GM23338 (cell line): ENCODE data around the gene C1QTNF8. TPM values are rescaled to one million over a fixed set of nuclear protein-coding genes. Genes with fewer than 3 reads are reported as not detected.

ENCODE experiments used
- ATAC-seq: fragments of 200-7000 bp; cut with Tn5 transposase; 3 replicates; pipeline ENCODE4 v1.9.1; 2020
- DNase-seq: peaks from one replicate; pipeline ENCODE4 v3.0.0-alpha.2; 2015; ENCODE audit warnings: low spot score
- H2AFZ ChIP-seq: fragments of 200-600 bp; sonication (generic); 2 replicates; pipeline ENCODE4 v1.8.0; 2016; ENCODE audit warnings: antibody characterized with exemption, mild to moderate bottlenecking, moderate library complexity
- H3F3A ChIP-seq: fragments of 200-600 bp; sonication (generic); replicated peaks from 2 replicates; pipeline ENCODE4 v1.8.0; 2017; ENCODE audit warnings: antibody characterized with exemption, mixed run types, low read depth
- H3K27ac ChIP-seq: fragments of 200-600 bp; sonication (generic); 2 replicates; pipeline ENCODE4 v1.6.1; 2016; ENCODE audit warnings: low read depth
- H3K27me3 ChIP-seq: fragments of 200-600 bp; sonication (generic); 2 replicates; pipeline ENCODE4 v1.8.0; 2016; ENCODE audit warnings: mild to moderate bottlenecking, mixed run types, moderate library complexity; ENCODE audit not compliant: insufficient read depth
- H3K36me3 ChIP-seq: fragments of 200-600 bp; sonication (generic); 2 replicates; pipeline ENCODE4 v1.8.0; 2016; ENCODE audit warnings: mild to moderate bottlenecking; ENCODE audit not compliant: insufficient read depth
- H3K4me1 ChIP-seq: fragments of 200-600 bp; sonication (generic); 2 replicates; pipeline ENCODE4 v1.8.0; 2016; ENCODE audit warnings: mild to moderate bottlenecking, moderate library complexity; ENCODE audit not compliant: insufficient read depth
- H3K4me2 ChIP-seq: fragments of 200-600 bp; sonication (generic); 2 replicates; pipeline ENCODE4 v1.7.1; 2017; ENCODE audit warnings: mixed run types
- H3K4me3 ChIP-seq: fragments of 200-600 bp; sonication (generic); 2 replicates; pipeline ENCODE4 v1.6.1; 2016; ENCODE audit warnings: mixed run types
- H3K79me2 ChIP-seq: fragments of 200-600 bp; sonication (generic); replicated peaks from 2 replicates; pipeline ENCODE4 v1.8.0; 2017; ENCODE audit warnings: mild to moderate bottlenecking; ENCODE audit not compliant: insufficient read depth
- H3K9me2 ChIP-seq: fragments of 200-600 bp; sonication (generic); 2 replicates; pipeline ENCODE4 v1.8.0; 2017; ENCODE audit not compliant: insufficient read depth
- H4K20me1 ChIP-seq: fragments of 200-600 bp; sonication (generic); replicated peaks from 2 replicates; pipeline ENCODE4 v1.8.0; 2017; ENCODE audit warnings: mild to moderate bottlenecking; ENCODE audit not compliant: insufficient read depth
- H3K27ac Mint-ChIP-seq: 2 replicates; pipeline ENCODE4 v1.8.0; 2020; ENCODE audit warnings: inconsistent platforms, mild to moderate bottlenecking, moderate library complexity, mixed read lengths
- H3K27me3 Mint-ChIP-seq: 3 replicates; pipeline ENCODE4 v1.8.0; 2022; ENCODE audit warnings: low read depth, mild to moderate bottlenecking, moderate library complexity, mixed read lengths, inconsistent platforms; ENCODE audit not compliant: insufficient read depth, poor library complexity
- H3K36me3 Mint-ChIP-seq: 3 replicates; pipeline ENCODE4 v1.8.0; 2021; ENCODE audit warnings: low read depth, mild to moderate bottlenecking, inconsistent platforms, moderate library complexity, mixed read lengths
- H3K4me1 Mint-ChIP-seq: 3 replicates; pipeline ENCODE4 v1.8.0; 2020; ENCODE audit warnings: mild to moderate bottlenecking, inconsistent platforms, mixed read lengths
- H3K4me3 Mint-ChIP-seq: 3 replicates; pipeline ENCODE4 v1.8.0; 2021; ENCODE audit warnings: moderate library complexity, mild to moderate bottlenecking, inconsistent platforms, mixed read lengths
- H3K9me3 Mint-ChIP-seq: 3 replicates; pipeline ENCODE4 v1.8.0; 2020; ENCODE audit warnings: moderate library complexity, mild to moderate bottlenecking, inconsistent platforms, mixed read lengths
- CREB1 ChIP-seq: fragments of 250-450 bp; sonication (Bioruptor Pico); IDR thresholded peaks from 2 replicates; pipeline ENCODE4 v1.5.0; 2020; ENCODE audit warnings: low read depth, mild to moderate bottlenecking, moderate library complexity
- EZH2 ChIP-seq: fragments of 200-600 bp; sonication (generic); IDR thresholded peaks from one replicate; pipeline ENCODE4 v1.8.0; 2017; ENCODE audit warnings: antibody characterized with exemption, mild to moderate bottlenecking, low read depth; ENCODE audit not compliant: unreplicated experiment
- EZH2phosphoT487 ChIP-seq: fragments of 200-600 bp; sonication (generic); IDR thresholded peaks from one replicate; pipeline ENCODE4 v1.8.1; 2018; ENCODE audit warnings: antibody characterized with exemption; ENCODE audit not compliant: unreplicated experiment
- JUNB ChIP-seq: IDR thresholded peaks from one replicate; pipeline ENCODE4 v1.6.1; 2016; ENCODE audit warnings: antibody characterized with exemption; ENCODE audit not compliant: unreplicated experiment
- POLR2AphosphoS5 ChIP-seq: IDR thresholded peaks from 2 replicates; pipeline ENCODE4 v1.6.1; 2016; ENCODE audit warnings: antibody characterized with exemption, low read depth
- STAT1 ChIP-seq: IDR thresholded peaks from one replicate; pipeline ENCODE4 v1.6.1; 2016; ENCODE audit warnings: antibody characterized with exemption; ENCODE audit not compliant: unreplicated experiment
- ZNF114 ChIP-seq: fragments of 250-450 bp; sonication (Bioruptor Pico); IDR thresholded peaks from 2 replicates; pipeline ENCODE4 v1.5.0; 2020; ENCODE audit warnings: mild to moderate bottlenecking, moderate library complexity
- ZNF331 ChIP-seq: fragments of 250-450 bp; sonication (Bioruptor Pico); IDR thresholded peaks from 2 replicates; pipeline ENCODE4 v1.5.0; 2020; ENCODE audit warnings: low read depth, mild to moderate bottlenecking, moderate library complexity
- polyA plus RNA-seq: library from polyadenylated mRNA; unstranded; fragments of >200 nt; fragmentation: Nextera tagmentation; extraction: Ambion mirVana; gene quantifications from 2 replicates; pipeline ENCODE4 v1.2.1, GENCODE V29; 2016
- total RNA-seq: library from RNA; depleted of rRNA; stranded (reverse); fragments of >200 nt; shearing (Covaris generic); gene quantifications from 2 replicates; pipeline ENCODE4 v1.2.3, GENCODE V29; 2014
- TF ChIP-seq, protein P1 (sequence below): IDR thresholded peaks from 2 replicates; pipeline ENCODE4 v1.6.1; 2016; ENCODE audit warnings: antibody characterized with exemption
- TF ChIP-seq, protein P2 (sequence below): IDR thresholded peaks from one replicate; pipeline ENCODE4 v1.6.1; 2018; ENCODE audit warnings: antibody characterized with exemption; ENCODE audit not compliant: unreplicated experiment
- TF ChIP-seq, protein P3 (sequence below), 2 experiments: fragments of 200-600 bp in 1 of 2; sonication (generic) in 1 of 2; conservative IDR thresholded peaks; 2 replicates each; pipeline versions ENCODE4 v1.5.1 to v1.6.1; 2016 to 2017; ENCODE audit warnings: antibody characterized with exemption in 2 of 2, low read depth in 2 of 2, mild to moderate bottlenecking in 2 of 2, moderate library complexity in 1 of 2
- TF ChIP-seq, protein P4 (sequence below): fragments of 250-450 bp; sonication (Bioruptor Pico); IDR thresholded peaks from 2 replicates; pipeline ENCODE4 v1.5.0; 2020; ENCODE audit warnings: mild to moderate bottlenecking, moderate library complexity

C1QTNF8 gene
- total and polyA plus RNA-seq, 2 experiments from 2014 or later, result not detected

DNA sequence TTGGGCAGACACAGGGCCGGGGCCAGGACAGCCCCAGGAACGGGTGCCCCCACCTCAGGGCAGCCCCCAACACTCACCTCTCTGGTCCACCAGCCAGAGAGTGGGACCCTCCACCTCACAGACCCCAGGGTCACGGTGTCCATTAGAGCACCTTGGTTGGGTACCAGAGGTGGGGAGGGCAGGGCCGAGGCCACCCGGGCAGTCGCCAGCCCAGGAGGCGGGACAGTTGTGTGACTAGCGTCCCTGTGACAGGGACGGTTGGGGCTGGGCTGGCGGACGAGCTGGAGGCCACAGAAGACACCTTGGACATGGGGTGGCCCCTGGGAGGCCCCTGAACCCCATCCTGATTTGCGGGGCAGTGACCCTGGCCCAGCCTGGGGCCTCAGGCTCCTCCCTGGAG, 11.7 kb upstream of the C1QTNF8 start (continued):
- TF ChIP-seq EZH2 (no peak), POLR2AphosphoS5 (no peak), STAT1 (no peak)
- TF ChIP-seq, protein P1, sequence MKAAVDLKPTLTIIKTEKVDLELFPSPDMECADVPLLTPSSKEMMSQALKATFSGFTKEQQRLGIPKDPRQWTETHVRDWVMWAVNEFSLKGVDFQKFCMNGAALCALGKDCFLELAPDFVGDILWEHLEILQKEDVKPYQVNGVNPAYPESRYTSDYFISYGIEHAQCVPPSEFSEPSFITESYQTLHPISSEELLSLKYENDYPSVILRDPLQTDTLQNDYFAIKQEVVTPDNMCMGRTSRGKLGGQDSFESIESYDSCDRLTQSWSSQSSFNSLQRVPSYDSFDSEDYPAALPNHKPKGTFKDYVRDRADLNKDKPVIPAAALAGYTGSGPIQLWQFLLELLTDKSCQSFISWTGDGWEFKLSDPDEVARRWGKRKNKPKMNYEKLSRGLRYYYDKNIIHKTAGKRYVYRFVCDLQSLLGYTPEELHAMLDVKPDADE, result no peak

DNA sequence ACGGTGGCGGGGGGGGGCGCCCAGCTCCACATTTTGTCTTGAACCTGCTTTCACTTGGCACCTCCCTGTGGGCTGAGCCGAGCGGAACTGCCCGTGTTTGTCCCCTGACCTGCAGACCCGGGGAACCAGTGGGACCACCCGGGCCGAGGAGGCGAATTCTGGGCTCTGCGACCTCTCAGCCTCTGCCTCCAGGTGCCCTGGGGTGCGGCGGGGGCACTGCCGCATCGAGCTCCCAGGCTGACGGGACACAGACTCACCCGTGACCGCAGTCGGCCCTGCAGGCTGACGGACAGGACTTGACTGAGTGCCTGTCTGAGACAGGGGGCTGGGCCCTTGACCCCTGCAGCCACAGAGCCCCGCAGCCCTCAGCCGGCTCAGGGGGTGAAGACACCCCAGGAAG, 11.1 kb upstream of the C1QTNF8 start:
- Mint-ChIP-seq H3K4me3 (no peak overlapping the region), H3K27me3 (peaks cover 8% of the 10 kb centered on the region), H3K36me3 (no peaks in the 10 kb centered on the region), H3K9me3 (no peaks in the 10 kb centered on the region), H3K27ac (no peak overlapping the region), H3K4me1 (no peaks in the 10 kb centered on the region)
- no peaks in the 10 kb centered on the region for H3K9me2 ChIP-seq
- no peak for DNase-seq
- no peaks in the 10 kb centered on the region for H4K20me1 ChIP-seq
- no peaks in the 10 kb centered on the region for H3K36me3 ChIP-seq
- no peak for ATAC-seq
- no peak overlapping the region for H3K4me3 ChIP-seq
- no peaks in the 10 kb centered on the region for H3K4me1 ChIP-seq
- no peaks in the 10 kb centered on the region for H3F3A ChIP-seq
- no peak overlapping the region for H3K27ac ChIP-seq
- no peaks in the 10 kb centered on the region for H3K79me2 ChIP-seq
- H2AFZ ChIP-seq, result no peak overlapping the region
- H3K4me2 ChIP-seq, result no peak overlapping the region
- H3K27me3 ChIP-seq, result no peaks in the 10 kb centered on the region
- TF ChIP-seq, protein P2, sequence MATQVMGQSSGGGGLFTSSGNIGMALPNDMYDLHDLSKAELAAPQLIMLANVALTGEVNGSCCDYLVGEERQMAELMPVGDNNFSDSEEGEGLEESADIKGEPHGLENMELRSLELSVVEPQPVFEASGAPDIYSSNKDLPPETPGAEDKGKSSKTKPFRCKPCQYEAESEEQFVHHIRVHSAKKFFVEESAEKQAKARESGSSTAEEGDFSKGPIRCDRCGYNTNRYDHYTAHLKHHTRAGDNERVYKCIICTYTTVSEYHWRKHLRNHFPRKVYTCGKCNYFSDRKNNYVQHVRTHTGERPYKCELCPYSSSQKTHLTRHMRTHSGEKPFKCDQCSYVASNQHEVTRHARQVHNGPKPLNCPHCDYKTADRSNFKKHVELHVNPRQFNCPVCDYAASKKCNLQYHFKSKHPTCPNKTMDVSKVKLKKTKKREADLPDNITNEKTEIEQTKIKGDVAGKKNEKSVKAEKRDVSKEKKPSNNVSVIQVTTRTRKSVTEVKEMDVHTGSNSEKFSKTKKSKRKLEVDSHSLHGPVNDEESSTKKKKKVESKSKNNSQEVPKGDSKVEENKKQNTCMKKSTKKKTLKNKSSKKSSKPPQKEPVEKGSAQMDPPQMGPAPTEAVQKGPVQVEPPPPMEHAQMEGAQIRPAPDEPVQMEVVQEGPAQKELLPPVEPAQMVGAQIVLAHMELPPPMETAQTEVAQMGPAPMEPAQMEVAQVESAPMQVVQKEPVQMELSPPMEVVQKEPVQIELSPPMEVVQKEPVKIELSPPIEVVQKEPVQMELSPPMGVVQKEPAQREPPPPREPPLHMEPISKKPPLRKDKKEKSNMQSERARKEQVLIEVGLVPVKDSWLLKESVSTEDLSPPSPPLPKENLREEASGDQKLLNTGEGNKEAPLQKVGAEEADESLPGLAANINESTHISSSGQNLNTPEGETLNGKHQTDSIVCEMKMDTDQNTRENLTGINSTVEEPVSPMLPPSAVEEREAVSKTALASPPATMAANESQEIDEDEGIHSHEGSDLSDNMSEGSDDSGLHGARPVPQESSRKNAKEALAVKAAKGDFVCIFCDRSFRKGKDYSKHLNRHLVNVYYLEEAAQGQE, result no peak
- TF ChIP-seq POLR2AphosphoS5 (no peak), STAT1 (no peak), EZH2phosphoT487 (no peak), CREB1 (no peak), JUNB (no peak), ZNF331 (CRISPR knock-in tag) (no peak), ZNF114 (no peak)
- TF ChIP-seq, protein P3, sequence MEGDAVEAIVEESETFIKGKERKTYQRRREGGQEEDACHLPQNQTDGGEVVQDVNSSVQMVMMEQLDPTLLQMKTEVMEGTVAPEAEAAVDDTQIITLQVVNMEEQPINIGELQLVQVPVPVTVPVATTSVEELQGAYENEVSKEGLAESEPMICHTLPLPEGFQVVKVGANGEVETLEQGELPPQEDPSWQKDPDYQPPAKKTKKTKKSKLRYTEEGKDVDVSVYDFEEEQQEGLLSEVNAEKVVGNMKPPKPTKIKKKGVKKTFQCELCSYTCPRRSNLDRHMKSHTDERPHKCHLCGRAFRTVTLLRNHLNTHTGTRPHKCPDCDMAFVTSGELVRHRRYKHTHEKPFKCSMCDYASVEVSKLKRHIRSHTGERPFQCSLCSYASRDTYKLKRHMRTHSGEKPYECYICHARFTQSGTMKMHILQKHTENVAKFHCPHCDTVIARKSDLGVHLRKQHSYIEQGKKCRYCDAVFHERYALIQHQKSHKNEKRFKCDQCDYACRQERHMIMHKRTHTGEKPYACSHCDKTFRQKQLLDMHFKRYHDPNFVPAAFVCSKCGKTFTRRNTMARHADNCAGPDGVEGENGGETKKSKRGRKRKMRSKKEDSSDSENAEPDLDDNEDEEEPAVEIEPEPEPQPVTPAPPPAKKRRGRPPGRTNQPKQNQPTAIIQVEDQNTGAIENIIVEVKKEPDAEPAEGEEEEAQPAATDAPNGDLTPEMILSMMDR (conservative IDR thresholded peaks at IDR 0.05; ENCODE audit: low read depth in 2 of 2), result no peak
- TF ChIP-seq, protein P1, result no peak
- TF ChIP-seq, protein P4, sequence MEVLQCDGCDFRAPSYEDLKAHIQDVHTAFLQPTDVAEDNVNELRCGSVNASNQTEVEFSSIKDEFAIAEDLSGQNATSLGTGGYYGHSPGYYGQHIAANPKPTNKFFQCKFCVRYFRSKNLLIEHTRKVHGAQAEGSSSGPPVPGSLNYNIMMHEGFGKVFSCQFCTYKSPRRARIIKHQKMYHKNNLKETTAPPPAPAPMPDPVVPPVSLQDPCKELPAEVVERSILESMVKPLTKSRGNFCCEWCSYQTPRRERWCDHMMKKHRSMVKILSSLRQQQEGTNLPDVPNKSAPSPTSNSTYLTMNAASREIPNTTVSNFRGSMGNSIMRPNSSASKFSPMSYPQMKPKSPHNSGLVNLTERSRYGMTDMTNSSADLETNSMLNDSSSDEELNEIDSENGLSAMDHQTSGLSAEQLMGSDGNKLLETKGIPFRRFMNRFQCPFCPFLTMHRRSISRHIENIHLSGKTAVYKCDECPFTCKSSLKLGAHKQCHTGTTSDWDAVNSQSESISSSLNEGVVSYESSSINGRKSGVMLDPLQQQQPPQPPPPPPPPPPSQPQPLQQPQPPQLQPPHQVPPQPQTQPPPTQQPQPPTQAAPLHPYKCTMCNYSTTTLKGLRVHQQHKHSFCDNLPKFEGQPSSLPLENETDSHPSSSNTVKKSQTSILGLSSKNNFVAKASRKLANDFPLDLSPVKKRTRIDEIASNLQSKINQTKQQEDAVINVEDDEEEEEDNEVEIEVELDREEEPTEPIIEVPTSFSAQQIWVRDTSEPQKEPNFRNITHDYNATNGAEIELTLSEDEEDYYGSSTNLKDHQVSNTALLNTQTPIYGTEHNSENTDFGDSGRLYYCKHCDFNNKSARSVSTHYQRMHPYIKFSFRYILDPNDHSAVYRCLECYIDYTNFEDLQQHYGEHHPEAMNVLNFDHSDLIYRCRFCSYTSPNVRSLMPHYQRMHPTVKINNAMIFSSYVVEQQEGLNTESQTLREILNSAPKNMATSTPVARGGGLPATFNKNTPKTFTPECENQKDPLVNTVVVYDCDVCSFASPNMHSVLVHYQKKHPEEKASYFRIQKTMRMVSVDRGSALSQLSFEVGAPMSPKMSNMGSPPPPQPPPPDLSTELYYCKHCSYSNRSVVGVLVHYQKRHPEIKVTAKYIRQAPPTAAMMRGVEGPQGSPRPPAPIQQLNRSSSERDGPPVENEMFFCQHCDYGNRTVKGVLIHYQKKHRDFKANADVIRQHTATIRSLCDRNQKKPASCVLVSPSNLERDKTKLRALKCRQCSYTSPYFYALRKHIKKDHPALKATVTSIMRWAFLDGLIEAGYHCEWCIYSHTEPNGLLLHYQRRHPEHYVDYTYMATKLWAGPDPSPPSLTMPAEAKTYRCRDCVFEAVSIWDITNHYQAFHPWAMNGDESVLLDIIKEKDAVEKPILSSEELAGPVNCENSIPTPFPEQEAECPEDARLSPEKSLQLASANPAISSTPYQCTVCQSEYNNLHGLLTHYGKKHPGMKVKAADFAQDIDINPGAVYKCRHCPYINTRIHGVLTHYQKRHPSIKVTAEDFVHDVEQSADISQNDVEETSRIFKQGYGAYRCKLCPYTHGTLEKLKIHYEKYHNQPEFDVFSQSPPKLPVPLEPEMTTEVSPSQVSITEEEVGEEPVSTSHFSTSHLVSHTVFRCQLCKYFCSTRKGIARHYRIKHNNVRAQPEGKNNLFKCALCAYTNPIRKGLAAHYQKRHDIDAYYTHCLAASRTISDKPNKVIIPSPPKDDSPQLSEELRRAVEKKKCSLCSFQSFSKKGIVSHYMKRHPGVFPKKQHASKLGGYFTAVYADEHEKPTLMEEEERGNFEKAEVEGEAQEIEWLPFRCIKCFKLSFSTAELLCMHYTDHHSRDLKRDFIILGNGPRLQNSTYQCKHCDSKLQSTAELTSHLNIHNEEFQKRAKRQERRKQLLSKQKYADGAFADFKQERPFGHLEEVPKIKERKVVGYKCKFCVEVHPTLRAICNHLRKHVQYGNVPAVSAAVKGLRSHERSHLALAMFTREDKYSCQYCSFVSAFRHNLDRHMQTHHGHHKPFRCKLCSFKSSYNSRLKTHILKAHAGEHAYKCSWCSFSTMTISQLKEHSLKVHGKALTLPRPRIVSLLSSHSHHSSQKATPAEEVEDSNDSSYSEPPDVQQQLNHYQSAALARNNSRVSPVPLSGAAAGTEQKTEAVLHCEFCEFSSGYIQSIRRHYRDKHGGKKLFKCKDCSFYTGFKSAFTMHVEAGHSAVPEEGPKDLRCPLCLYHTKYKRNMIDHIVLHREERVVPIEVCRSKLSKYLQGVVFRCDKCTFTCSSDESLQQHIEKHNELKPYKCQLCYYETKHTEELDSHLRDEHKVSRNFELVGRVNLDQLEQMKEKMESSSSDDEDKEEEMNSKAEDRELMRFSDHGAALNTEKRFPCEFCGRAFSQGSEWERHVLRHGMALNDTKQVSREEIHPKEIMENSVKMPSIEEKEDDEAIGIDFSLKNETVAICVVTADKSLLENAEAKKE (CRISPR knock-in tag), result no peak
